Heart left ventricle (tissue), 16 donors: ENCODE measurements around the gene DYNLL1. TPM values are rescaled to one million over a fixed set of nuclear protein-coding genes. Genes with fewer than 3 reads are reported as not detected.

Experiments
- ATAC-seq, 4 donors: fragments of 200-7000 bp; cut with Tn5 transposase; one replicate each; pipeline ENCODE4 v1.9.1; 2020 to 2022; ENCODE audit warnings: moderate library complexity in 4 of 4, mild to moderate bottlenecking in 3 of 4, moderate number of reproducible peaks in 1 of 4
- DNase-seq, 5 donors: peaks; one replicate each; pipeline ENCODE4 v3.0.0-alpha.2; 2020
- H3K27ac ChIP-seq, 12 donors: fragments of 200-600 bp; sonication (generic) in 4 of 12; one replicate each; pipeline versions ENCODE4 v1.5.0 to v1.8.0; 2016 to 2022; ENCODE audit warnings: mild to moderate bottlenecking in 2 of 12
- H3K27me3 ChIP-seq, 9 donors: fragments of 200-600 bp; sonication (generic) in 2 of 9; one replicate each; pipeline versions ENCODE4 v1.5.1 to v1.8.0; 2016 to 2022; ENCODE audit warnings: mild to moderate bottlenecking in 3 of 9
- H3K36me3 ChIP-seq, 9 donors: fragments of 200-600 bp; sonication (generic) in 2 of 9; one replicate each; pipeline versions ENCODE4 v1.5.0 to v1.8.0; 2018 to 2022; ENCODE audit warnings: mild to moderate bottlenecking in 2 of 9
- H3K4me1 ChIP-seq, 12 donors: fragments of 200-600 bp; sonication (generic) in 4 of 12; one replicate each; pipeline versions ENCODE4 v1.5.0 to v1.8.0; 2016 to 2022; ENCODE audit warnings: mild to moderate bottlenecking in 3 of 12
- H3K4me3 ChIP-seq, 12 donors: fragments of 200-600 bp; sonication (generic) in 4 of 12; one replicate each; pipeline versions ENCODE4 v1.5.0 to v1.8.0; 2017 to 2022; ENCODE audit warnings: mild to moderate bottlenecking in 9 of 12, moderate library complexity in 4 of 12
- H3K9me3 ChIP-seq, 12 donors: fragments of 200-600 bp; sonication (generic) in 4 of 12; one replicate each; pipeline versions ENCODE4 v1.5.0 to v1.8.0; 2016 to 2022; ENCODE audit warnings: mild to moderate bottlenecking in 1 of 12
- CTCF ChIP-seq, 12 donors: fragments of 200-600 bp; sonication (generic) in 4 of 12; IDR thresholded peaks; one replicate each; pipeline versions ENCODE4 v1.5.0 to v1.8.0; 2018 to 2022; ENCODE audit warnings: antibody characterized with exemption in 12 of 12, mild to moderate bottlenecking in 5 of 12
- POLR2A ChIP-seq, 2 donors: fragments of 450-650 bp; IDR thresholded peaks; one replicate each; pipeline ENCODE4 v1.6.1; 2017; ENCODE audit warnings: antibody characterized with exemption in 2 of 2, mild to moderate bottlenecking in 2 of 2, moderate library complexity in 2 of 2
- WGBS, 4 donors: extraction: QIAGEN DNeasy Blood & Tissue Kit in 2 of 4; methylation state at CpG; one replicate each; pipeline versions ENCODE4 v1.1.5 to v1.1.7; 2013 to 2018; 5-methylcytosine and 5-hydroxymethylcytosine counted together
- intact Hi-C, 10 donors: fragments of 100-400 bp; cut with DNase I; formaldehyde crosslinking; loops; one replicate each; pipeline versions ENCODE4 v1.11.1 to v1.14.2; 2022
- polyA plus RNA-seq, 2 donors: library from polyadenylated mRNA; stranded (reverse); fragments of 200-250 nt; gene quantifications; one replicate each; pipeline ENCODE4 v1.2.3, GENCODE V29; 2013
- total RNA-seq, 9 donors: library from RNA; depleted of rRNA in 2 of 9; stranded (reverse); fragments of >200 nt in 2 of 9; fragmentation: NEBNext Ultra II Directional in 3 of 9; extraction: Animal tissue kit (Norgen Biotek cat#: 25700) in 3 of 9; gene quantifications; one replicate each; pipeline versions ENCODE4 v1.1.0 to v1.2.4, GENCODE V29; 2016 to 2023
- donor health status: ischemic (EF 13 %, LVEDD 7.1; RV severe dilation, severe dysfunction).
- donor health status: healthy with polysubstance abuse.
- donor health status: DM: no; HTN: yes; CAD: no.
- donor health status: DM: no; HTN: no; CAD: no.
- donor health status: ischemic (EF 25% LVEDD 6.9; RV normal size, moderate dysfunction).
- donor health status: ischemic (EF 25% LVEDD 5.7; RV mildly dilated, moderate dysfunction).
- donor health status: healthy.
- donor health status: DM: yes; HTN: yes; CAD: no.
- donor health status: ischemic (EF 35%, LVEDD 5.7; RV mildly dilated, moderate dysfunction).
- donor health status: nonischemic (EF 11% LVEDD 7.7; RV severe dilation, severe dysfunction).
- donor health status: DM: yes; HTN: yes; CAD: no.
- donor health status: PGD.
- donor health status: ischemic (EF 29% LVEDD 5.4; RV normal size, mild dysfunction).
- donor health status: nonischemic (EF 23%, LVEDD 6.1; RV moderate dilation, normal function).

The DYNLL1 gene
- total and polyA plus RNA-seq, 11 donors, result 92.2 to 320 (median 148) TPM

GRCh38 chr12:120488057-120488640 is 7.8 kb upstream of the DYNLL1 start:
- intact Hi-C loops, result no loop called here
- H3K27ac ChIP-seq, result no peak overlapping the region
- TF ChIP-seq CTCF (IDR thresholded peaks at IDR 0.05) (no peak), POLR2A (IDR thresholded peaks at IDR 0.05) (no peak)
- peaks cover 0 to 6% (median 0%) of the 10 kb centered on the region in 9 donors for H3K36me3 ChIP-seq
- H3K9me3 ChIP-seq, result no peaks in the 10 kb centered on the region
- ATAC-seq, result peak in 1 of 4 donors; percentile 45
- DNase-seq, result no peak
- 72 to 76% (median 74%) methylated on average over 5 of the region's 5 CpGs for WGBS, 4 donors
- H3K4me1 ChIP-seq, result peaks cover 0 to 6% (median 0%) of the 10 kb centered on the region in 12 donors
- no peaks in the 10 kb centered on the region for H3K27me3 ChIP-seq
- H3K4me3 ChIP-seq, result no peak overlapping the region

DNA sequence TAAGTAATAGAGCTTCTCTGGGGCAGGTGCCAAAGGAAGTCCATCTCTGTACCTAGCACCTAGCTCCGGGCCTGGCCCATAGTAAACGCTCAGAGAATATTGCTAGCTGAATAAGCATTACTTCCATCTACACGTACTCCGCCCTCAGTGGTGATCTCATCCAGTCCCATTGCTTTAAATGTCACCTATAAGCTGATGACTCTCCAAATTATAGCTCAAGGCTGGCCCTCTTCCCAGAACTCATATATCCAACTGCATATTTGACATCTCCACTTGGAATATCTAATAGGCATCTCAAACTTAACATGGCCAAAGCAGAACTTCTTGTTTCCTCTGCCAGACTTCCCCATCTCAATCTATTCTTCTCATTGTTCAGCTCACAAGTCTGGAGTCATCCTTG is 6.9 kb upstream of the DYNLL1 start:
- Histone ChIP-seq H3K4me1 (peaks cover 0 to 6% (median 0%) of the 10 kb centered on the region in 12 donors), H3K9me3 (no peaks in the 10 kb centered on the region), H3K27me3 (no peaks in the 10 kb centered on the region), H3K27ac (no peak overlapping the region), H3K4me3 (no peak overlapping the region), H3K36me3 (peaks cover 0 to 6% (median 0%) of the 10 kb centered on the region in 9 donors)
- TF ChIP-seq POLR2A (IDR thresholded peaks at IDR 0.05) (no peak), CTCF (IDR thresholded peaks at IDR 0.05) (no peak)
- WGBS, 4 donors, result 86 to 94% (median 92%) methylated on average over 4 of the region's 4 CpGs
- DNase-seq, result no peak
- intact Hi-C loops, result no loop called here
- ATAC-seq, result no peak

GRCh38 chr12:120490325-120490724 is 5.6 kb upstream of the DYNLL1 start:
- DNase-seq (no peak), ATAC-seq (no peak)
- 96 to 99% (median 97%) methylated on average over 5 of the region's 5 CpGs for WGBS, 4 donors
- H3K4me1 ChIP-seq, result peaks cover 0 to 11% (median 4%) of the 10 kb centered on the region in 12 donors
- intact Hi-C loops, result no loop called here
- TF ChIP-seq POLR2A (IDR thresholded peaks at IDR 0.05), result no peak
- no peak for TF ChIP-seq CTCF (IDR thresholded peaks at IDR 0.05)
- H3K27ac ChIP-seq, result no peak overlapping the region
- no peak overlapping the region for H3K4me3 ChIP-seq
- H3K9me3 ChIP-seq, result no peaks in the 10 kb centered on the region
- peaks cover 0 to 6% (median 0%) of the 10 kb centered on the region in 9 donors for H3K36me3 ChIP-seq
- H3K27me3 ChIP-seq, result no peaks in the 10 kb centered on the region

DNA sequence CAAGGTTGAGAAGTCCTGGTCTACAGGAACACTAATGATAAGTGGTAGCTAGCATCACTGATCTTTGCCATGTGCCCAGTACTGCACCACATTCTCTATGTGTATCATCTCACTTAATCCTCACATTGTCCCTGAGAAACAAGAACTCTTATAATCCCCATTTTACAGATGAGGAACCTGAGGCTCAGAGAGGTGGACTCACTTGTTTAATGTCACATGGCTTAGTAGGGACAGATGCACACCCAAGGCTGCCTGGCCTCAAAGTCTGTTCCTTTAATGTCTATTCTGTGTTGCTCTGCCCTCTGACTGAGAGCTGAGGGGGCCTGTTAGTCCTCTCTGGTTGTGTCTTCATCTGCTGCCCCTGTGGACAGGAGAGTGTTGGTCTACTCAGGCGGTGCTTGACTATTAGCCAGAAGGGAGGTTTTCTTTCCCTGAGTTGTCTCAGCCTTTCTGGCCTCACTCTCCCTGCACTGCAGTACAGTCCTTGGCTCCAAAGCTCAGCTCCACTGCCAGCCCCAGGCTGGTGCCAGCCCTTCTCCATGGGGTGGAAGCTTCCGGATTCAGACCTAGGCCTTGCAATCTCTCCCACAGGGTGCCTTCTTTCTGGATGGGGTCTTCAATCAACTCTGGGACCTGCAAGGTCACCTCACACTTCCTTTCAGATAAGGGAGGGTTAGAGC is 4.9 kb upstream of the DYNLL1 start:
- Histone ChIP-seq H3K27ac (peak overlapping the region in 2 of 12 donors; percentile 20 to 22), H3K36me3 (peaks cover 0 to 6% (median 0%) of the 10 kb centered on the region in 9 donors), H3K4me3 (no peak overlapping the region), H3K27me3 (no peaks in the 10 kb centered on the region), H3K9me3 (no peaks in the 10 kb centered on the region), H3K4me1 (peaks cover 0 to 12% (median 5%) of the 10 kb centered on the region in 12 donors)
- DNase-seq (peak in 2 of 5 donors; percentile 28 to 39), ATAC-seq (peak in 2 of 4 donors; percentile 15 to 25)
- WGBS, 4 donors, result 75 to 89% (median 78%) methylated on average over 2 of the region's 2 CpGs
- intact Hi-C loops, result no loop called here
- TF ChIP-seq CTCF (IDR thresholded peaks at IDR 0.05), result no peak
- TF ChIP-seq POLR2A (IDR thresholded peaks at IDR 0.05), result no peak
